Stimulated activated CD8-positive, alpha-beta memory T cell treated with anti-CD3 and anti-CD28 coated beads, Interleukin-4, amount 100 ng/mL, for 1 hour (primary cell): ENCODE results near the gene SCGN.

ENCODE experiments used
- DNase-seq, 2 donors: peaks; one replicate each; pipeline ENCODE4 v3.0.0-alpha.2; 2020; ENCODE audit warnings: low read depth in 2 of 2, low spot score in 1 of 2

Gene SCGN

GRCh38 chr6:25652007-25652515, at the start of gene SCGN:
SCGN (plus strand) TSS chr6:25652215; CDS start chr6:25652404, 189 bp downstream.
- no peak for DNase-seq

GRCh38 chr6:25602674-25602982, 49.4 kb upstream of the SCGN start:
- DNase-seq: no peak

GRCh38 chr6:25603251-25603650, 48.8 kb upstream of the SCGN start:
- DNase-seq: no peak

- no peak for DNase-seq
Observed at GRCh38 chr6:25606151-25606550, 45.9 kb upstream of the SCGN start.

GRCh38 chr6:25608558-25609174, 43.3 kb upstream of the SCGN start:
- no peak for DNase-seq

- DNase-seq: no peak
Observed at GRCh38 chr6:25612666-25613065, 39.3 kb upstream of the SCGN start.

GRCh38 chr6:25613415-25613814, 38.6 kb upstream of the SCGN start:
- DNase-seq: no peak

- no peak for DNase-seq
Observed at GRCh38 chr6:25614052-25614451, 38.0 kb upstream of the SCGN start.

- DNase-seq: no peak
Observed at GRCh38 chr6:25615471-25615870, 36.5 kb upstream of the SCGN start.

GRCh38 chr6:25617997-25618396, 34.0 kb upstream of the SCGN start:
- DNase-seq: no peak

GRCh38 chr6:25619217-25619616, 32.8 kb upstream of the SCGN start:
- no peak for DNase-seq

- no peak for DNase-seq
Observed at GRCh38 chr6:25620391-25620790, 31.6 kb upstream of the SCGN start.

GRCh38 chr6:25623065-25623464, 28.9 kb upstream of the SCGN start:
- no peak for DNase-seq

GRCh38 chr6:25623879-25624278, 28.1 kb upstream of the SCGN start:
- no peak for DNase-seq

- DNase-seq: no peak
Observed at GRCh38 chr6:25627001-25627400, 25.0 kb upstream of the SCGN start.

- no peak for DNase-seq
Observed at GRCh38 chr6:25628471-25629197, 23.4 kb upstream of the SCGN start.

GRCh38 chr6:25629198-25629576, 22.8 kb upstream of the SCGN start:
- DNase-seq: no peak

- DNase-seq: no peak
Observed at GRCh38 chr6:25630508-25631278, 21.3 kb upstream of the SCGN start.

GRCh38 chr6:25635886-25636317, 16.1 kb upstream of the SCGN start:
- no peak for DNase-seq

GRCh38 chr6:25637211-25637610, 14.8 kb upstream of the SCGN start:
- DNase-seq: no peak

- no peak for DNase-seq
Observed at GRCh38 chr6:25637960-25638434, 14.0 kb upstream of the SCGN start.

GRCh38 chr6:25639653-25640052, 12.4 kb upstream of the SCGN start:
- DNase-seq: no peak
